ENCODE results near the gene FN3K.
"Not testable (repeated sequence)": the region's sequence is repeated elsewhere in the genome, so short reads cannot be mapped to it uniquely, and the experiment has no call there.

The FN3K gene

GRCh38 chr17:82775001-82775823 lies 39.8 kb downstream of the FN3K start:
- DNase-seq (ENCODE audit: low spot score): peak; percentile 86

- DNase-seq (ENCODE audit: low spot score): no peak
Measured at GRCh38 chr17:82776454-82776853, 41.0 kb downstream of the FN3K start.

GRCh38 chr17:82777778-82778375 lies 42.5 kb downstream of the FN3K start:
- not testable (repeated sequence) for DNase-seq (ENCODE audit: low spot score)

- no peak for DNase-seq (ENCODE audit: low spot score)
Measured at GRCh38 chr17:82779541-82779940, 44.1 kb downstream of the FN3K start.

- no peak for DNase-seq (ENCODE audit: low spot score)
Measured at GRCh38 chr17:82780195-82780594, 44.8 kb downstream of the FN3K start.

- DNase-seq (ENCODE audit: low spot score): no peak
Measured at GRCh38 chr17:82780971-82781893, 45.8 kb downstream of the FN3K start.

GRCh38 chr17:82781894-82782274 lies 46.5 kb downstream of the FN3K start:
- peak; percentile 90 for DNase-seq (ENCODE audit: low spot score)

GRCh38 chr17:82782657-82783207 lies 47.3 kb downstream of the FN3K start:
- no peak for DNase-seq (ENCODE audit: low spot score)

- no peak for DNase-seq (ENCODE audit: low spot score)
Measured at GRCh38 chr17:82783498-82783897, 48.1 kb downstream of the FN3K start.

- not testable (repeated sequence) for DNase-seq (ENCODE audit: low spot score)
Measured at GRCh38 chr17:82785581-82785980, 50.2 kb downstream of the FN3K start.

GRCh38 chr17:82786427-82786826 lies 51.0 kb downstream of the FN3K start:
- no peak for DNase-seq (ENCODE audit: low spot score)

GRCh38 chr17:82787081-82787848 lies 51.9 kb downstream of the FN3K start:
- DNase-seq (ENCODE audit: low spot score): no peak

GRCh38 chr17:82788206-82789001 lies 53.0 kb downstream of the FN3K start:
- DNase-seq (ENCODE audit: low spot score): no peak

GRCh38 chr17:82789051-82789592 lies 53.7 kb downstream of the FN3K start:
- DNase-seq (ENCODE audit: low spot score): no peak

GRCh38 chr17:82789806-82790205 lies 54.4 kb downstream of the FN3K start:
- DNase-seq (ENCODE audit: low spot score): no peak

- no peak for DNase-seq (ENCODE audit: low spot score)
Measured at GRCh38 chr17:82790391-82790790, 55.0 kb downstream of the FN3K start.

GRCh38 chr17:82791532-82791931 lies 56.1 kb downstream of the FN3K start:
- no peak for DNase-seq (ENCODE audit: low spot score)

GRCh38 chr17:82793974-82794630 lies 58.7 kb downstream of the FN3K start:
- no peak for DNase-seq (ENCODE audit: low spot score)

- no peak for DNase-seq (ENCODE audit: low spot score)
Measured at GRCh38 chr17:82794781-82795482, 59.5 kb downstream of the FN3K start.
